Cardiac fibroblast (primary cell): ENCODE measurements around the gene MRRF.

Experiments
- DNase-seq, 2 donors: peaks; one replicate each; pipeline versions ENCODE4 v3.0.0 to v3.0.0-alpha.2; 2010; ENCODE audit warnings: low read depth in 2 of 2
- H3K4me3 ChIP-seq, 2 donors: replicated peaks in 1 of 2; 1 replicate in 1 of 2; 2 replicates in 1 of 2; pipeline ENCODE4 v1.5.1; 2011; ENCODE audit warnings: low read depth in 2 of 2, low read length in 2 of 2, mild to moderate bottlenecking in 2 of 2, moderate library complexity in 1 of 2
- CTCF ChIP-seq: IDR thresholded peaks from one replicate; pipeline ENCODE4 v1.5.1; 2011; ENCODE audit warnings: low read depth, mild to moderate bottlenecking, low read length, inconsistent platforms

MRRF gene

GRCh38 chr9:122379340-122379739 lies 114.7 kb downstream of the MRRF start:
- DNase-seq = no peak
- H3K4me3 ChIP-seq = no peak overlapping the region
- TF ChIP-seq CTCF = peak; percentile 50

- no peak for DNase-seq
- no peak for TF ChIP-seq CTCF
- no peak overlapping the region for H3K4me3 ChIP-seq
Measured at GRCh38 chr9:122380293-122380692, 115.6 kb downstream of the MRRF start.
